HG02840 (cell line): Measurements from ENCODE around the gene NEDD4L.
"Not testable (repeated sequence)": the region's sequence is repeated elsewhere in the genome, so short reads cannot be mapped to it uniquely, and the experiment has no call there.

ENCODE experiments used
- ATAC-seq: cut with Tn5 transposase; IDR thresholded peaks from one replicate; pipeline ENCODE4 v1.9.1; 2021; ENCODE audit warnings: mild to moderate bottlenecking, moderate library complexity, moderate number of reproducible peaks; ENCODE audit not compliant: unreplicated experiment, low FRiP score

NEDD4L gene

DNA sequence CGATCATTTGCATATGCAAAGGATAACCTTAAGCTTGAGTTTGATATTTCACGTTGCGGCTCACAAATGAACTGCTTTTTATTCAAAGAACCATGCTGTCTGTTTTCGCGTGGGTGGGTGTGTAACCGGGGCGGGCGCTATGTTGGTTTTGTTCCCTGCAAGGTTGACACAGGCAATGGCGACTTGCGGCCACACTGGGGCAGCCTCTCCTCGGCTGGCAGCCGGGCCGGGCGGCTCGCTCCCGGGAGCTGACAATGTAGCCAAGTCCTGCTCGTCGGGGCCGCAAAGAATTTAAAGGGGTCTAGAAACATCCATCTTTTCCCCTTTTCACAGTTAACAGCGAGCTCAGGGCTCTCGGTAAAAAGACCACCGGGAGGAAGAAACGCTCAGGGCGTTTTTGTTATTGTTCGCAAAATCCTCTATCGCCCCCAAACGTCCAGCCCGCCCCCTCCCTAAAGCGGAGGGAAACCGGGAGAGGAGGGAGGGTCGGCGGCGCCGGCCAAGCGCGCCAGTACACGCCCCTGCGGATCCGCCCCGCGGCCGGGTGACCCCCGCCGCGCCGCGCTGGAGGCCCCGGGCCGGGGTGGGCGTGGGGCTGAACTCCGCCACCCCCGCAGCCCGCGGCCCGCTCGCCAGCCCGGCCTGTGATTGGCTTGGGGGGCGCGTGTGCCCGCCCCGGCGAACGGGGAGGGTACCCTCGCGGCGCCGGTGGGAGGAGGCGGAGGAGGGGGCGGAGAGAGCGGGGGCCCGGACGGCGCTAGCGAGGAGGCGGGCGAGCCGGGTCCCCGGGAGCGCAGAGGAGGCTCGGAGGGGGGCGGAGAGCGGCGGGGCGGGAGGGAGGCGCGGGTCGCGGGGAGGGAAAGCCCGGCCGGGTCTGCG lies at the start of gene NEDD4L:
Gene NEDD4L (plus strand): TSS at position 736 of the 879 bp plus-strand sequence. CDS start 435 bp downstream, outside the sequence.
- ATAC-seq, result peak; percentile 73

DNA sequence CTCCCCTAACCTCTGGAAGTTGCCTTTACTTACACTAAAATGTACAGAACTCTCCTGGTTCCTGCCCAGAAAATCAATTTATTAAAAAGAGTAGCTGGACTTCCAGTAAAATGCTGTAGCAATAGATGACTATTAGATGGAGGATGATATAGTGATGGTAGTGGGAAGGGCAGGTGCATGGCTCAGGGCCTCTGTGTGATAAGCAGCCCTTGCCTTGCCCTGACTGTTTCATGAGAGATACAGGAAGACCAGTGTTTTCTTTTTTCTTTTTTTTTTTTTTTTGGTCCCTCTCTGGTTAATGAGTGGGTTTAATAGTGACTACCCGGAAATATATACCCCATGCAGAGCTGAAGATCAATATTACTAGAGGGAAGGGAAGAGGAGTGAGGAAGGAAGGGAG lies 48.7 kb upstream of the NEDD4L start:
- ATAC-seq, result no peak

DNA sequence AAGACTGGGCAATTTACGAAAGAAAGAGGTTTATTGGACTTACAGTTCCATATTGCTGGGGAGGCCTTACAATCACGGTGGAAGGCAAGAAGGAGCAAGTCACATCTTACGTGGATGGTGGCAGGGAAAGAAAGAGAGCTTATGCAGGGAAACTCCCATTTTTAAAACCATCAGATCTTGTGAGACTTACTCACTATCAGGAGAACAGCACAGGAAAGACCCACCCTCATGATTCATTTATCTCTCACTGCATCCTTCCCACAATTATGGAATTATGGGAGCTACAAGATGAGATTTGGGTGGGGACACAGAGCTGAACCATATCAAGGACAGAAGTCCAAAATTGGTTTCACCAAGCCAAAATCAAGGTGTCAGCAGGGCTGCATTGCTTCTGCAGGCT lies 47.1 kb upstream of the NEDD4L start:
- ATAC-seq, result not testable (repeated sequence)

DNA sequence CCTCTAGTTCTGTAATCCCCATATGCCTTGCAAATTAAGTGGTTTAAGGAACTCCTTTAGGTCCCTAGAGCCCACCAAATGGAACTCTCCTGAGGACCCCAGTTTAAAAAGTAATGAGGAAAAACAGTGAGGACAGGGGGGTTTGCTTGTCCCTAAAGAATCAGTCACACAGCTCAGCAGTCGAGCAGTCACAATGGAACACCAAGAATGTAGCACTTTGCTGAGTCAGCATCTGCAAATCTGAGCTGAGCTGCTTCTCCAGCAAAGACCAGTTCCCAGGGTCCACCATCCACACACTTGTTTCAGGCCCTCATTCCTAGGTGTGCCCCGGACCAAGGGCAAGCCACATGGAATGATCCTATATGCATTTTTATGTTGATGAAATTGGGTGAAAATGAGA lies 46.2 kb upstream of the NEDD4L start:
- ATAC-seq, result no peak

DNA sequence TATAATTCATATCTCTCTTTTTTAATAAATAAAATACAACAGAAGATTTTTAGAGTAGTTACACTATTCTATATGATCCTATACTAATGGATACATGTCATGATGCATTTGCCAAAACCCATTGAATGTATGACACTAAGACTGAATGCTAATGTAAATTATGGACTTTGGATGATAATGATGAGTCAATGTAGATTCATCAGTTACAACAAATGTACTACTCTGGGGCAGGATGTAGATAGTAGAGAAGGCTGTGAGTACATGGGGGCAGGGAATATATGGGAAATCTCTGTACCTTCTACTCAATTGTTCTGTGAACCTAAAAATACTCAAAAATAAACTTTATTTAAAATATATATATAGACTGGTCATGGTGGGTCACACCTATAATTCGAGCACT lies 45.6 kb upstream of the NEDD4L start:
- ATAC-seq, result no peak

DNA sequence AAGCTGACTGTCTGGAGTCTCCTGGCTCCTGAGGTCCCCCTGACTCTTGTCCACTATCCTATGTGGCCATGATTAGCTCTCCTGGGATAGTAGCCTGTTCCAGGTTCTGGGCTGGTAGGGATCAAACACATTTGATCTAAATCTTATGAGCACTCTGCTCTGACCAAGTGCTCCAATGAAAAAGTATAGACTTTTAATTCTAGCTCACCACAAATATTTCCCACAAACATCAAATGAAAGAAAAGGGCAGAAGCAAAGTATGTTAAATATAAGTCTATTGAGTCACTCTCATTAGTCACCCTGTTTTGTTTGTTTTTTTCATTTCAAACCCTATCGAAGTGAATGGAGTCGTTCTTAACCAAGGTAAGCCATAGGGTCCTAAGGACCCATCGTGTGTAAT lies 39.7 kb upstream of the NEDD4L start:
- no peak for ATAC-seq

DNA sequence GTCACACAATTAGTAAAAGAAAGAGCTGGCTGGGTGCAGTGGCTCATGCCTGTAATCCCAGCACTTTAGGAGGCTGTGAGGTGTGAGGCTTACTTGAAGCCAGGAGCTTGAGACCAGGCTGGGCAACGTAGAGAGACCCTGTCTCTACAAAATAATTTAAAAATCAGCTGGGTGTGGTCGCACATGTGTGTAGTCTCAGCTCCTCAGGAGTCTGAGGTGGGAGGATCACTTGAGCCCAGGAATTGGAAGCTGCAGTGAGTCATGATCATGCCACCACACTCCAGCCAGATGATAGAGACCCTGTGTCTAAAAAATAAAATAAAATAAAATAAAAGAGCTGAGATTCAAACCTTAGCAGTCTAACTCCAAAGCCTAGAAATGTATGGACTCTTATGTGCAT lies 39.0 kb upstream of the NEDD4L start:
- ATAC-seq, result no peak

DNA sequence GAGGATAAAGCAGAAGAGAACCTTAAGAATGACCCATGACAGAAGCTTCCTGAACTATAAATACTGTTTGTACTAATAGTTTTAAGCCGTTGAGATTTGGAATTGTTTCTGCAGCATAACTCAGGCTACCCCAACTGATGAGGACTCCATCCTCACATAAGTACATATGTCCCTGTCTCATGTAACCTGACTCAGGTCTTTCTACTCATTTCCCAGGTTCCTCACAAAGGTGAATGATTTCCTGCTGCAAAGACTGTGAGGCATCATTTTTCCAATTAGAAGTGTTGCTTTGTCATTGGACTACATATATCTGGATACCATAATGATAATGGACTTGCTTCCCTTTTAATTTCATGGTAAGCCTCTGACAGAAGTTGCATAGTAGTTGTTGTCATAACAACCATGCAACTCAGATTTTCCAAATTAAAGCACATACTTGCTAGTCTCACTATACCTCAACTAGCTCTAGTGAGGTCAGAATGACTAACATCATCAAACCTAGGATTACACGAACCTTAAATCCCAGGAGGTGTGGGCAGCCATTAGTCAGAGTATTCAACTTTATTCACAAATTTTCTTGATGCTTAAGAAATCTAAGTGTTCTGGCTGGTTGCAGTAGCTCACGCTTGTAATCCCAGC lies 38.0 kb upstream of the NEDD4L start:
- ATAC-seq, result no peak

DNA sequence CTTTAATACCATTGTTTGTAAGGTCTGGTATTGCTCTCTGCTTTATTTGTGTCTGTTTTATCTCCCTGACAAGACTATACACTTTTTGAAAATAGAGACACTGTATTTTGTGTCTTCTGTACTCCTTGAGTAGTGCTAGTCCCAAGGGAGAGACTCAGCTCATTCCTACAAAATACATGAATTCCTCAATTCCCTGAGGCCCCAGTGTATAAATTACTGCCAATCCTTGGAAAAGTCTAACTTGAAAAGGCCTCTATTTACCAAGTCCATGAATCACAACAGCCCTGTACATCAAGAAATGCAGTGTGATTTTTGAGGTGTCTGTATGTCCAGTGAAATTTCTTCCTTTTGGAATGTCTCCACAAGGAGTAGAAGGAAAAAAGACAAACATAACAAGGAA lies 34.9 kb upstream of the NEDD4L start:
- no peak for ATAC-seq

DNA sequence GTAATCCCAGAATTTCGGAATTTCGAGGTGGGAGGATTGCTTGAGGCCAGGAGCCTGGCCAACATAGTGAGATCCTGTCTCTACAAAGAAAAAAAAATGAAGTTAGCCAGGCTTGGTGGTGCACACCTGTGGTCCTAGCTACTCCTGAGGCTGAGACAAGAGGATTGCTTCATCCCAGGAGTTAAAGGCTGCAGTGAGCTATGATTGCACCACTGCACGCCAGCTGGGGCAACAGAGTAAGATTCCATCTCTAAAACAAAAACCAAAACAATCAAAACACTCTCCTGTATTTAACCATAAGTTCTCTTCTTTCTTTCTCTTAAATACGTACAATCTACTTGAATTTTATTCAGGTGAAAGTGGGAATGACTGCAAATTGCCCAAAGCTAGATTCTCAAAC lies 33.8 kb upstream of the NEDD4L start:
- no peak for ATAC-seq

DNA sequence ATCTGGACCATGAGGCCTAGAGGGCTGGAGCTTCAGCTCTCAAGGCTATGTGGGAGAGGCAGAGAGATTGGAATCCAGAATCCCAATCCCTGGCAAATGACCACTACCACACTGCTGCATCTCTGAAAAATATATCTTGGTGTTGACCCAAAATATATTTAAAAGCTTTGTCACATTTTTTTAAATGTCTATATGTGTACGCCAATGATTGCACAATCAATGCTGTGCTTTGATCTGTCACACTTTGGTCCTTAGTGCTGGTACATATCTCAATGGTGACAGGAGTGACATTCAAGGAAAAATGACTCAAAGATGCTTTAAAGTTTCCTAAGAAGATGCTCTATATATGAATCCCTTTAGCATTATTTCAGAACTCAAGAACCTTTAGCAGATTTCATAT lies 31.7 kb upstream of the NEDD4L start:
- no peak for ATAC-seq

DNA sequence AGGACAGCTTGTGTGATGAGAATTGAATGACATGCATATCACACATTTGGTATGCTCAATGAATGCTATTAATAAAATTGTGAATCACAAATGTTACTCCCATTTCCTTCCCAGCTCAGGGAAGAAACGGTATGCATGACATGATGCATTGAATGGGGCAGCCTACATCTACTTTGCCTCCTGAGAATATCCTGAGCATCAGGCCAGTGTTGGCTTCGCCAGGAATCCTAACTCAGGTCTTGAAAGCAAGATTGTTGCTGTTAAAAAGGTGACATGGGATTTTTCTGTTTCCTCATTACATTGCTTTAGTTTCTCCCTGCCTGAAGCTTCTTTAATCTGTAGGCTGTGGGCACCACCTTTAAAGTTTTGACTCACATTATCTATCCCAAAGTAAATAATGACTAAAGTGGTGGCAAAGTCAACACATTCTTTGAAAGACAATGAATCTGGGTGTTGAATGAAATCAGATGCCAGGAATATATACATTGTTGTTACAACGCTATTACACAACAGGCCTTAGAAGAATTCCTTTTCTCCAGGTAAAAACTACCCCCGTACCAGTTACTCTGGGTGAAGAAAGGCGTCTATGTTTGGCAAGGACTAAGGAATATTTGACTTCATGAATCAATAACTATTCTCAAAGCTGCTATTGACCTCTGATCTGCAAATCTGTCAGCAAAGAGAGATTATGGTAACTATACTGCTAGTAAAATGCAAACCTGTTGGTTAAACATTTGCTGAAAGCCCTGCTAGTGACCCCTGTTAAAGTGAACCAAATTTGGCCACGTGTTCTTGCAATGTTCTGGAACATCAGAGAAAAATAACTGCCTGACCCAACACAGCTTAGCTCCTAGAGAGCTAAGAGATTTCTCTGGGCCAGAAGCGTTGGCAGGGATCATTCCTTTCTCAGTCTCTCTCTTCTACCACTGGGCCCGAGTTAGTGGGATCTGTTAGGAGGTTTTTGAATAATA lies 30.5 kb upstream of the NEDD4L start:
- no peak for ATAC-seq

DNA sequence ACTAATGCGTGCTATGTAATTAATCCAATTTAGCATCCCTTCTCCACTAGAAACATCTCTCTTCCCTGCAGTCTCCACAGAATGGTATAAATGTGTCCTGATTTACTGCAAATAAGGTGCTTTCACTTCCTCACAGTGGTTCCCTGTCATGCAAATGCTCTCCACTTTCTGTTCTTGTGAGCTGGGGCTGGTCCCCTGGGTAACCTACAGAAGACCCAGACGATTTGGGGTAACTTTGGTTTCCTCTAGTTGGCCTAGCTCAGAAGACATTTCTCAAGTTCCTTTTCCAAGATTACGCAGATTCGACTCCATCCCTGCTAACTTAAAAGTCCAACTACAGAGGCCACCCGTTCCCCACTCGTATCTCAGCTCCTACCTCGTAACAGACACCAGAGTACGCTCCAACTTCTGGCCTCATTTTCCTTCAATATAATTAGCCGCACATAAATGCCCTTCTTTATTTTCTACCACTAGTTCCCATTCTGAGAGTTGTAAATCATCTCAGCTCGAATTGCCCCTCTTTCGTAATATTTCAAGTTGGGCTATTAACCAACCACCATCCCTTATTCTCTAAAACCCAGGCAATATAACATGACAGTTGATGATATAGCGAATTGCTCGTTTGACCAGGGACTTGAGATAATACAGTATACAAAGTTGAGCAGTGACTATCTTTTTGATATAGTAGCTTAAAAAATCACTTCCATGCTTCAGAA lies 28.8 kb upstream of the NEDD4L start:
- peak; percentile 99 for ATAC-seq

DNA sequence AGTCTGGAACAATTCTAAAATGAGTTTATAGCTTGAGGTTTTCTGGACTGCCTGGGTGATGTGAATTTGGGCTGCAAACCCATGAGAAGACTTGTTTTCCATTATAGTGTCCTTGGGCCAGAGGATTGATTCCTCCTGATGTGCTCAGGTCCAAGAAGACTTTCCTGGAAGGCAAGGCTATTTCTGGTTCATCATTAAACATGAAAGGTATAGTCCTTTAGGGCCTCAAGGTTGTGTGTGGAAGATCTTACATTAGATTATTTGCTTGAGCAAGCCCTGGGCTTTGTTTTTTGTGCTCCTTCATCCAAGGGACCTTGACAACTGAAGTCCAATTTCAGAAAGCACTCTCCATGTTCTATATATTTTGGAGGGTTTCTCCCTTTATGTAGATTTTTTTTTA lies 26.8 kb upstream of the NEDD4L start:
- no peak for ATAC-seq

DNA sequence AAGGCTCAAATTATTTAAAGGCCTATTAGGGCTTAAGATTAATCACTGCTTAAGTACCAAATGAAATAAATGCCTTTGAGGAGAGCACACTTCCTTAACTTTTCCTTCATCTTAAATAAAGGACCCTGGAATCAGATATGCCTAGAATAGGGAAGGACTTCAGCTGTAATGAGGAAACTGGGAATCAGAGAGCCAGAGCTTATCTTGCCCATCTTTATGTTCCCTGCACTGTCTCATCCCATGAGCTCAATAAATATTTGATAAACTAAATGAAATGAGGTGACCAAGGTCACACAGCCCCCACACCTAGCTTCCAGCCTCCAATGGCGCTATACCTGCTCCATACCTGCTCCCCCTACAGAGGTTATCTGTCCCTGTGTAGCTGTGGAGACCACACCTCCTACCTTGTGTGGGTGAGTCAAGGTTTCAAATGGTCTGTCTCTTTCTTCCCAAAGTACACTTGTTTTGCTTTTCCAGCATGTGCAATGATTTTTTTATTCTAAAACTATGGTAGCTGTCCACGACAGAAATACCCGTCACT lies 23.4 kb upstream of the NEDD4L start:
- ATAC-seq, result no peak

DNA sequence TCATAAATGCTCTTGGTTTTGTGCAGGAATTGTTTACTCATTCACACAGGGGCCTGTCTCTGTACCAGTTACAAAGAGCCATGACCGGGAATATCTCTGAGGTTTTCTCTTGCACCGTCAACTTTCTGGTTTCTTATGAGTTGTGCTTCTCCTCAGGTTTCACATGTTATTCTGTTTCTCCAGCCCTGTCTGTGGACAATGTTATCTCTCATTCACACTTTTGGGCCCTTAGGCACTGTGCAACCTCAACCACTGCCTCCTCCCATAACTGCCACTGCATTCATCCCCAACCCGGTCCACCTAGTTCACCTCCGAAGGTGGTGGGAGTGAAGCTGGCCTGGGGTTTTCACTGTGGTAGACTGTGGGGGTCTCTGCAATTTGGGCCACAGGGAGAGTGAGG lies 22.5 kb upstream of the NEDD4L start:
- ATAC-seq, result no peak

DNA sequence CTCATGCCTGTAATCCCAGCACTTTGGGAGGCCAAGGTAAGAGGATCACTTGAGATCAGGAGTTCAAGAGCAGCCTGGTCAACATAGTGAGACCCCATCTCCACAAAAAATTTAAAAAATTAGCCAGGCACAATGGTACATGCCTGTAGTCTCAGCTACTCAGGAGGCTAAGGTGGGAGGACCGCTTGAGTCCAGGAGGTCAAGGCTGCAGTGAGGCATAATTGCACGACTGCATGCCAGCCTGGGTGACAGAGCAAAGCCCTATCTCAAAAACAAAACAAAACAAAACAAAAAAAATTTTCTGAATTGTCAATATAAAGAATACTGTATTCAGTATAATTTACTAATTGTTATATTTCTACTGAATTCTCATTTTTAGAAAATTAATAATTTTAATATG lies 20.9 kb upstream of the NEDD4L start:
- ATAC-seq, result no peak

DNA sequence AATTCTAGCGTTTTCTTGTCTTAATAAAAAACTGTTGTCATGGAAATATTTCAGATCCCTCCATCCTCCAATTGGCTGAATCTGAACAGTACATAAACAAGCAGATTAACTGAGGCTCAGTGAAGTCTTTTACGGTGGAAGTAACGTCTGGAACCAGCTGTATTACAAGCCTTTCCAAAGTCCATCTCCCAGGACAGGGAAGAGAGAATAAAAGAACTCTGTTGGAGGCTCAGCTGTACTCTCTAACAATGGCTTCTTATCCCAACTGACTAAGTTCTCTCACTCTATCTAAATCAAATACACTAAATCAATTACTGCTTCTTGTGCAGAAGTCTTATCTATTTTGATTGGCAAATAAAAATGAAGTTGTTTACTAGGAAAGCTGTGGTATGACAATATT lies 19.9 kb upstream of the NEDD4L start:
- ATAC-seq, result no peak

DNA sequence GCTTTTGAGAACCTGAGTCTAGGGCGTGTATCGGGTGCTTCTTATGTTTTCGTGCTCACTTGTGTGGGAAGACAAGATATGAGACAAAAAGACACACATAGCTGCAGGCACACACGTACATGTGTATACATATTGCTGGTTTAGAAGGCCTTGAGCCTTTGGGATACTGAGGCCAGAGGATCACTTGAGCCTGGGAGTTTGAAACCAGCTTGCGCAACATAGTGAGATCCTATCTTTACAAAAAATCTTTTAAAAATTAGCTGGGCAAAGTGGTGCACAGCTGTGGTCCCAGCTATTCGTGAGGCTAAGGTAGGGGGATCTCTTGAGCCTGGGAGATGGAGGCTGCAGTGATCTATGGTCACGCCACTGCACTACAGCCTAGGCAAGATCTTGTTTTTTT lies 18.8 kb upstream of the NEDD4L start:
- ATAC-seq, result no peak

DNA sequence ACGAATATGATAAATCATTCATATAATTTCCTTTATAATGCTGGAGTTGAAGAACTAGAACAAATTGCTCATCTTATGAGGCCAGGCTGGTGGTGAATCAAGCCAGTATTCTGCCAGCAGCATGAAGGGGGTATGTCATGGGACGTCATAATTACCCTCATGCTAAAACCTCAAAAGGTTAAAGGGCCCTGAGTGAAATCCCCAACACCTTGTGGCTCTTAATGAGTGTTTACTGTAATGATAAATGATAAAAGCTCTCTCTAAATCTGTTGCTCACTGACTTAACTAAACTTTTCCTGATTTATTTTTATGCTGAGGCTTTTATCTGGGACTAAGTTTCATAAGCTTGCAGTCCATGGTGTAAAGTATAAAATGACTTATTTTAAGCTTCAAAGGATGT lies 18.3 kb upstream of the NEDD4L start:
- no peak for ATAC-seq
